GM12874 (cell line): ENCODE data around the gene JSRP1.

Experiments used
- CTCF ChIP-seq: IDR thresholded peaks from 2 replicates; pipeline ENCODE4 v1.5.1; 2011; ENCODE audit warnings: low read depth, mild to moderate bottlenecking, control low read depth, low read length, moderate library complexity; ENCODE audit not compliant: insufficient read depth

The JSRP1 gene

DNA sequence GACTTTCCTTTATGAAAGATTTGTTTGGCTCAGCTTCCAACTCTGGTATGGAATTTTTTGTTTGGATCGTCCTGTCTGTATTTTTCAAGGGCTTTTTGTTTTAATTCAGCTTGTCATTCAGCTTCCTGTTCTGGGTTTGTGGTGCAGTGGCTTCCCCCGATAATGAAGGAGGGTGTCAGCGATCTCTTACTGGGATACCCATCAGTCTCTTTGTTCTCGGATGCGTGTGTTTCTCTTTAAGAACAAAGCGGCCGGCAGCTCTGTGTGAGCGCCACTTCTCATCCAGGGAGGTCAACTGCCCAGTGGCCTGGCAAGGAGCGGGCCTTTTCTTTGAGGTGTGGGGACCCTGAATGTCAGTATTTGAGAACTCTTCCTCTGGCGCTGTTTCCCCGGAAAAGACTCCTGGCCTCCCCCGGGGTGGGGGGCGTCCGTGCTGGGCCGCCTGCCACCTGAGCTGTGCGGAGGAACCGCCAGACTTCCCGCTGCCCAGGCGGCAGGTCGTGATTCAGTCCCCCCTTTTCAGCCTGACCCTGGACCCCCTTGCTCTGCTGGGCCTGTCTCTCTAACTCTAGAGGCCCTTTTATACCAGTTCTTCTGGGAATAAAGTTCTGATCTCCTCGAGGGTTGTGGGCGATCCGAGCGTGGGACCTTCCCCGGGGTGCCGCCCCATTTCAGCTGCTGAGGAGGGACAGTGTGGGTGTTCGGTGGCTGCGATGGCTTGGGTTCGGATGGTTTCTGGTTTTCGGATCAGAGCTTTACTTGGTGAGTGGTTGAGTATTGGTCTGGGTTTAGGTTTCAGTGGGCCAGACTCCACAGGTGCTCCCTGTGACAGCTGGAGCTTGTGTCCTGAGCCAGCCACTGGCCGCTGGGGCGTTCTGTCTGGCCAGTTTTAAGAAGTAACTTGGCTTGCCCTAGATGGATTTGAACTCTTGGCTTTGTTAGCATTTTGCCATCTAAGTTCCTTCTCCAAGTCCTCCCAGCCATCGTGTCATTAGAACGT is 16.1 kb downstream of the JSRP1 start:
- TF ChIP-seq CTCF = no peak

DNA sequence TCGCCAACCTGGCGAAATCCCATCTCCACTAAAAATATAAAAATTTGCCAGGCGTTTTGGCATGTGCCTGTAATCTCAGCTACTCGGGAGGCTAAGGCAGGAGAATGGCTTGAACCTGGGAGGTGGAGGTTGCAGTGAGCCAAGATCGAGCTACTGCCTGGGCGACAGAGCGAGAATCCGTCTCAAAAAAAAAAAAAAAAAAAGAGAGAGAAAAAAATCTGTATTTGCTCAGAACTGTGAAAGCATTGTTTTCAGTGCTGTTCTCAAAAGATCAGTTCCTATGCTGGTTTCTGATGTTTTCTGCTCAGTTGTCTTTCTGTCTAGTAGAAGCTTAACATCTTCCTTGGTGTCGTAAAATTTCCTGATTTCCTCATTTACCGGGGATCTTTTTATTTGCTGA is 17.0 kb downstream of the JSRP1 start:
- no peak for TF ChIP-seq CTCF

DNA sequence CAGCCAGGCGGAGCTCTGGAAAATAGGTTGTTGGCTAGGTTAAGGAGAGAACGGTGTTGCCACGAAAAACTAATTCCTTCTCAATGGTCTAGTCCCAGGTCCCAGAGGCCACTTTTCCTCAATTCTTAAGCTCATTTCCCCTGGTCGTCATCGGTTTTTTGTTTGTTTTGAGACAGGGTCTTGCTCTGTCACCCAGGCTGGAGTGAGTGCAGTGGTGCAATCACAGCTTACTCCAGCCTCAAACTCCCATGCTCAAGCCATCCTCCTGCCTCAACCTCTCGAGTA is 18.4 kb downstream of the JSRP1 start:
- no peak for TF ChIP-seq CTCF

GRCh38 chr19:2237051-2237868 is 19.0 kb downstream of the JSRP1 start:
- TF ChIP-seq CTCF = no peak

GRCh38 chr19:2236314-2237050 is 19.7 kb downstream of the JSRP1 start, which contains the start of the genes PLEKHJ1 and SF3A2:
TSS of gene PLEKHJ1 (minus strand) at chr19:2236329. CDS start at chr19:2236248, 81 bp downstream.
TSS of gene SF3A2 (plus strand) at chr19:2236824. CDS start at chr19:2243419, 6,595 bp downstream.
- TF ChIP-seq CTCF = peak; percentile 100

DNA sequence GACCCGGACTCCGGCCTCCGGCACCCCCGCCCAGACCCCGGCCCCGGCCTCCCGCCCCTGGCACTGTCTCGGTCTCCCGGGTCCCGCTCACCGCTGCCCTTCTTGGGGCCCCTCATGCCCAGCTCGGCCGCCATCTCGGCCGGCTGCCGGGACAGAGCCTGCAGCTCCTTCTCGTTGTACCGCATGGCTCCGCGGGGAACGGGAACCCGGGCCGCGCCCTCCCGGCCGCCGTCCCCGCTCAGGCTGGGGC is 20.2 kb downstream of the JSRP1 start:
- TF ChIP-seq CTCF = no peak
